Large intestine (tissue), 3 donors: ENCODE data around the gene TRIM38. TPM values are rescaled to one million over a fixed set of nuclear protein-coding genes. Genes with fewer than 3 reads are reported as not detected.
"Not testable (repeated sequence)": the region's sequence is repeated elsewhere in the genome, so short reads cannot be mapped to it uniquely, and the experiment has no call there.

ENCODE experiments used
- DNase-seq, 2 donors: peaks; one replicate each; pipeline versions ENCODE4 v3.0.0 to v3.0.0-alpha.2; 2013
- H3K27ac ChIP-seq: one replicate; pipeline ENCODE4 v1.5.1; 2013; ENCODE audit warnings: low read length
- H3K27me3 ChIP-seq: 2 replicates; pipeline ENCODE4 v1.6.1; 2013; ENCODE audit warnings: low read length; ENCODE audit not compliant: control insufficient read depth, insufficient read depth
- H3K36me3 ChIP-seq: 2 replicates; pipeline ENCODE4 v1.6.1; 2013; ENCODE audit warnings: low read length; ENCODE audit not compliant: control insufficient read depth, insufficient read depth
- H3K4me1 ChIP-seq: one replicate; pipeline ENCODE4 v1.6.1; 2013; ENCODE audit warnings: low read length; ENCODE audit not compliant: control insufficient read depth, insufficient read depth
- H3K4me3 ChIP-seq: one replicate; pipeline ENCODE4 v1.5.1; 2013; ENCODE audit warnings: low read length
- H3K9me3 ChIP-seq: one replicate; pipeline ENCODE4 v1.6.1; 2013; ENCODE audit warnings: mild to moderate bottlenecking, low read depth, low read length, moderate library complexity; ENCODE audit not compliant: control insufficient read depth
- WGBS: methylation state at CpG from one replicate; pipeline ENCODE4 v1.1.5; 2013; ENCODE audit warnings: low lambda C conversion rate; ENCODE audit not compliant: insufficient coverage; 5-methylcytosine and 5-hydroxymethylcytosine counted together
- polyA plus RNA-seq: library from polyadenylated mRNA; unstranded; fragments of 120-200 nt; gene quantifications from one replicate; pipeline ENCODE4 v1.2.1, GENCODE V29; 2013

TRIM38 gene
- polyA plus RNA-seq, 1 donor = 19.4 TPM

GRCh38 chr6:25987845-25988244 is 25.2 kb downstream of the TRIM38 start:
- WGBS = 78% methylated on average over 6 of the region's 9 CpGs

GRCh38 chr6:25990172-25990873 is 27.7 kb downstream of the TRIM38 start:
- no CpG with 5 or more reads among the region's 2 CpGs for whole genome bisulfite sequencing
- Histone ChIP-seq H3K27ac (no peak overlapping the region), H3K36me3 (peaks cover 9% of the 10 kb centered on the region), H3K4me1 (peaks cover 9% of the 10 kb centered on the region), H3K4me3 (no peak overlapping the region), H3K27me3 (no peaks in the 10 kb centered on the region), H3K9me3 (no peaks in the 10 kb centered on the region)
- DNase-seq = no peak

More at GRCh38 chr6:25987845-25988244, 25.2 kb downstream of the TRIM38 start:
- peaks cover 26% of the 10 kb centered on the region for H3K4me1 ChIP-seq
- no peaks in the 10 kb centered on the region for H3K9me3 ChIP-seq
- no peak overlapping the region for H3K27ac ChIP-seq
- peaks cover 22% of the 10 kb centered on the region for H3K36me3 ChIP-seq
- DNase-seq = no peak
- no peak overlapping the region for H3K4me3 ChIP-seq
- no peaks in the 10 kb centered on the region for H3K27me3 ChIP-seq

DNA sequence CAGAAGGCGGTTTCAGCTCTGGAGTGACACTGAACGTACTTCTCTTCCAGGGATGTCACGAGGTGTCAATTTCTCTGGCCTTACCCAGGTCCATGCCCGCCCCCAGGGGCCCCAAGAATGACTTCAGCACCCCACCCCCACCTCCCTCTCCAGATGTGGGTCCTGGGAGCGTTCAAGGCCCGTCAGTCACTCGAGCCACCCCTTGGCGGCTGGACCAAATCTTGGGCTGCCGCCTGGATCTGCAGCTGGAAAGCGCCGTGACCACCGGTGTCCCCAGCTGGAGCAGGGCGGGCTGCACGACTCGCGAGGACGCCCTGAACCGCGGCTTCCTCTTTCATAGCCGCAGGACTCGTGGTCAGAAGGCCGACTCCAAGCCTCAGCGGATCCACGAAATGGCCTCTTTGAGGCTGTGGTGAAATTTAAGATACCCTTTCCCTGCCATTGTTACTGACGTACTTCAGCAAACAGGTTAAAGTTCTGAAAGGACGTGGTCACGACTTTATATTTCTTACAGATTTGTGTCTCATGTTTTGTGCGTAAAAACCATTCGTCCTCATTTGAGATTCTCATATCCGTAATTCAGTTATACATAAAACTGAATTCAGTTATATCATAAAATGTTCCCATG is 29.3 kb downstream of the TRIM38 start:
- H3K27me3 ChIP-seq = no peaks in the 10 kb centered on the region
- no peaks in the 10 kb centered on the region for H3K9me3 ChIP-seq
- H3K4me3 ChIP-seq = peak overlapping the region; percentile 40
- 0% methylated on average over 1 of the region's 30 CpGs for WGBS
- peak; percentile 91 to 95 for DNase-seq
- H3K36me3 ChIP-seq = peaks cover 6% of the 10 kb centered on the region
- H3K27ac ChIP-seq = peak overlapping the region; percentile 75
- H3K4me1 ChIP-seq = peaks cover 5% of the 10 kb centered on the region

- Histone ChIP-seq H3K9me3 (no peaks in the 10 kb centered on the region), H3K36me3 (peaks cover 5% of the 10 kb centered on the region), H3K4me1 (peaks cover 5% of the 10 kb centered on the region), H3K27me3 (no peaks in the 10 kb centered on the region), H3K4me3 (peak overlapping the region; percentile 65), H3K27ac (peak overlapping the region; percentile 88)
- 17% methylated on average over 1 of the region's 52 CpGs for WGBS
- DNase-seq = peak; percentile 96 to 98
These were observed 30.1 kb downstream of the TRIM38 start for GRCh38 chr6:25992413-25993340.

DNA sequence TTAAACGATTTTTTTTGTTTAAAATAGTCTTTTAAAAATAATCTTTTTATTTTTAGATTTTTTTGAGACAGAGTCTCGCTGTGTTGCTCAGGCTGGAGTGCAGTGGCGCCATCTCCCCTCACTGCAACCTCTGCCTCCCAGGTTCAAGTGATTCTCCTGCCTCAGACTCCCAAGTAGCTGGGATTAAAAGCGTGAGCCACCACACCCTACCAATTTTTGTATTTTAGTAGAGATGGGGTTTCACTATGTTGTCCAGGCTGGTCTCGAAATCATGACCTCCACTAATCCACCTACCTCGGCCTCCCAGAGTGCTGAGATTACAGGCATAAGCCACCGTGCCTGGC is 30.7 kb downstream of the TRIM38 start:
- not testable (repeated sequence) for DNase-seq

GRCh38 chr6:25995507-25995906 is 32.9 kb downstream of the TRIM38 start:
- H3K27me3 ChIP-seq = no peaks in the 10 kb centered on the region
- no peaks in the 10 kb centered on the region for H3K9me3 ChIP-seq
- H3K36me3 ChIP-seq = peaks cover 16% of the 10 kb centered on the region
- 100% methylated on average over 1 of the region's 1 CpG for WGBS
- H3K27ac ChIP-seq = no peak overlapping the region
- DNase-seq = no peak
- no peak overlapping the region for H3K4me3 ChIP-seq
- H3K4me1 ChIP-seq = peaks cover 5% of the 10 kb centered on the region

More for the DNA sequence above, 30.7 kb downstream of the TRIM38 start:
- H3K9me3 ChIP-seq, H3K27me3 ChIP-seq, H3K4me1 ChIP-seq, H3K36me3 ChIP-seq: not testable (repeated sequence)
- H3K4me3 ChIP-seq = peak overlapping the region; percentile 65
- WGBS = 65% methylated on average over 5 of the region's 7 CpGs
- peak overlapping the region; percentile 88 for H3K27ac ChIP-seq

GRCh38 chr6:25997921-25998320 is 35.3 kb downstream of the TRIM38 start:
- DNase-seq = no peak
- Histone ChIP-seq H3K9me3 (no peaks in the 10 kb centered on the region), H3K27ac (no peak overlapping the region), H3K4me1 (no peaks in the 10 kb centered on the region), H3K4me3 (no peak overlapping the region), H3K27me3 (no peaks in the 10 kb centered on the region), H3K36me3 (peaks cover 17% of the 10 kb centered on the region)
- no CpG with 5 or more reads among the region's 3 CpGs for WGBS

- Histone ChIP-seq H3K4me3 (no peak overlapping the region), H3K9me3 (no peaks in the 10 kb centered on the region), H3K4me1 (no peaks in the 10 kb centered on the region), H3K36me3 (peaks cover 17% of the 10 kb centered on the region), H3K27ac (no peak overlapping the region), H3K27me3 (no peaks in the 10 kb centered on the region)
- no peak for DNase-seq
These were observed 35.8 kb downstream of the TRIM38 start for GRCh38 chr6:25998379-25998778.

GRCh38 chr6:25999225-25999624 is 36.6 kb downstream of the TRIM38 start:
- not testable (repeated sequence) for DNase-seq
- WGBS = no CpG with 5 or more reads among the region's 2 CpGs

GRCh38 chr6:26000366-26001144 is 38.0 kb downstream of the TRIM38 start:
- Histone ChIP-seq H3K4me1 (no peaks in the 10 kb centered on the region), H3K9me3 (no peaks in the 10 kb centered on the region), H3K27ac (no peak overlapping the region), H3K36me3 (peaks cover 20% of the 10 kb centered on the region), H3K27me3 (no peaks in the 10 kb centered on the region), H3K4me3 (no peak overlapping the region)
- no peak for DNase-seq
- WGBS = no CpG with 5 or more reads among the region's 9 CpGs

More at GRCh38 chr6:25999225-25999624, 36.6 kb downstream of the TRIM38 start:
- H3K36me3 ChIP-seq = peaks cover 17% of the 10 kb centered on the region
- H3K27me3 ChIP-seq, H3K4me1 ChIP-seq, H3K4me3 ChIP-seq, H3K27ac ChIP-seq, H3K9me3 ChIP-seq: not testable (repeated sequence)
